Type B pancreatic cell (in vitro differentiated cells): ENCODE data around the gene ITGB7. TPM values are rescaled to one million over a fixed set of nuclear protein-coding genes. Genes with fewer than 3 reads are reported as not detected.

Experiments used
- DNase-seq: peaks from one replicate; pipeline ENCODE4 v3.0.0; 2021; ENCODE audit warnings: mixed read lengths; ENCODE audit not compliant: unreplicated experiment; ENCODE audit errors: extremely low spot score
- H3K27ac Mint-ChIP-seq: 2 replicates; pipeline ENCODE4 v1.8.0; 2021; ENCODE audit warnings: mild to moderate bottlenecking, mixed read lengths
- H3K27me3 Mint-ChIP-seq: 2 replicates; pipeline ENCODE4 v1.8.0; 2021; ENCODE audit warnings: mixed read lengths
- H3K36me3 Mint-ChIP-seq: 2 replicates; pipeline ENCODE4 v1.8.0; 2021; ENCODE audit warnings: mixed read lengths
- H3K4me1 Mint-ChIP-seq: one replicate; pipeline ENCODE4 v1.8.0; 2021; ENCODE audit warnings: mixed read lengths; ENCODE audit not compliant: unreplicated experiment
- H3K4me3 Mint-ChIP-seq: 2 replicates; pipeline ENCODE4 v1.8.0; 2021; ENCODE audit warnings: mild to moderate bottlenecking, mixed read lengths
- H3K9me3 Mint-ChIP-seq: 2 replicates; pipeline ENCODE4 v1.8.0; 2021; ENCODE audit warnings: mixed read lengths
- total RNA-seq: library from RNA; stranded (reverse); gene quantifications from 2 replicates; pipeline ENCODE4 v1.2.1, GENCODE V29; 2021; ENCODE audit warnings: low replicate concordance
- TF ChIP-seq, protein P1 (sequence below): fragments of 200-600 bp; sonication (generic); conservative IDR thresholded peaks from 2 replicates; pipeline ENCODE4 v1.5.0; 2021; ENCODE audit warnings: antibody characterized with exemption, mild to moderate bottlenecking

ITGB7 gene
- total RNA-seq, 1 donor from 2014 or later: 4.2 TPM

DNA sequence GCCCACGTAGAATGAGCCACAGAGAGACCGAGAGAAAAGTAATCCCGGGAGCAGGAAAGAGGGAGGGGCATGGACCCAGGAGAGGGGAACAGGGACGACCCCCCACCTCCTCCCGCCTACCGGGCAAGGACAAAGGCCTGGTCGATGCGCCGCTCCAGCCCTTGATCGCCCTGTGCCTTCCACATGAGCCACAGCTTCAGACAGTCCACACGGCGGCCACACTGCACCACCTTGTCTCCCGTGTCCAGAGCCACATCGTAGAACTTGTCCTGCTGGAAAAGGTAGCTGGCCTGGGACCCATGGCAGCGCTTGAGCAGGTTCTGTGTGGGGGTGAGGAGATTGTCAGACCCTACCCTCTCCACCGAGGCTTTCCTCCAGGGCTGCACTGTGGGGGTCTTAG, 47.1 kb downstream of the ITGB7 start:
- Mint-ChIP-seq H3K4me1 (peaks cover 6% of the 10 kb centered on the region), H3K9me3 (no peaks in the 10 kb centered on the region), H3K27me3 (no peaks in the 10 kb centered on the region), H3K36me3 (peaks cover 6% of the 10 kb centered on the region), H3K4me3 (no peak overlapping the region), H3K27ac (no peak overlapping the region)
- peak; percentile 65 for DNase-seq
- TF ChIP-seq, protein P1, sequence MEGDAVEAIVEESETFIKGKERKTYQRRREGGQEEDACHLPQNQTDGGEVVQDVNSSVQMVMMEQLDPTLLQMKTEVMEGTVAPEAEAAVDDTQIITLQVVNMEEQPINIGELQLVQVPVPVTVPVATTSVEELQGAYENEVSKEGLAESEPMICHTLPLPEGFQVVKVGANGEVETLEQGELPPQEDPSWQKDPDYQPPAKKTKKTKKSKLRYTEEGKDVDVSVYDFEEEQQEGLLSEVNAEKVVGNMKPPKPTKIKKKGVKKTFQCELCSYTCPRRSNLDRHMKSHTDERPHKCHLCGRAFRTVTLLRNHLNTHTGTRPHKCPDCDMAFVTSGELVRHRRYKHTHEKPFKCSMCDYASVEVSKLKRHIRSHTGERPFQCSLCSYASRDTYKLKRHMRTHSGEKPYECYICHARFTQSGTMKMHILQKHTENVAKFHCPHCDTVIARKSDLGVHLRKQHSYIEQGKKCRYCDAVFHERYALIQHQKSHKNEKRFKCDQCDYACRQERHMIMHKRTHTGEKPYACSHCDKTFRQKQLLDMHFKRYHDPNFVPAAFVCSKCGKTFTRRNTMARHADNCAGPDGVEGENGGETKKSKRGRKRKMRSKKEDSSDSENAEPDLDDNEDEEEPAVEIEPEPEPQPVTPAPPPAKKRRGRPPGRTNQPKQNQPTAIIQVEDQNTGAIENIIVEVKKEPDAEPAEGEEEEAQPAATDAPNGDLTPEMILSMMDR: no peak

DNA sequence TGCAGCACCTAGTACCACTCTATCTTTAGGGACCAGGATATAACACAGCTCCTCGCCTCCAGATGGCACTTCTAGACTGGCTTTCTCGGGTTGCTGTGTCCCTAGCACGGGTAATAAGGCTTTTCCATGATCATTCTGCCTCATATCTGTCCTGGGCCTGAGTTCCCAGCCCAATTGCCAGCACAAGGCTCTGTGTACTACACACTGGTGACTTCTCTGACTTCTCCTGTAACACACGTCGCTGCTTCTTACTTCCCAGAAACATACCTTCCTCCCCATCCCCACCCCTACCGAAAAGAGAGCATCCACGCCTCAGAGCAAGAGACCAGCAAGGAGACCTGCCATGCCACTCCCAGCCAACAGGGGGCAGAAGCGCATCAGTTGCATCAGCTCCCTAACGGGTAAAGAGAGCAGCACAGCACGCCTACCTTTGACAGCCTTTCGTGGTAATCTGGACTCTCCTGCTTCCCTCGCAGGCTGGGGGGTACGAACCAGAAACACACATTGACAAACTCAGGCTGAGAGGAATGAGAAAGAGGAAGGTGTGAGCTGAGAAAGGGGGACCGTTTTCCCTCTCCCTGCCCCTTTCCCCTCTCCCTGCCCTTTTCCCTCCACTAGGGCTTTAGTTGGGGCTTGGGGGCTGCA, 47.7 kb downstream of the ITGB7 start:
- Mint-ChIP-seq H3K4me3 (no peak overlapping the region), H3K27me3 (no peaks in the 10 kb centered on the region), H3K9me3 (no peaks in the 10 kb centered on the region), H3K27ac (no peak overlapping the region), H3K36me3 (peaks cover under 1% of the 10 kb centered on the region), H3K4me1 (peaks cover 6% of the 10 kb centered on the region)
- TF ChIP-seq, protein P1: peak; percentile 94
- peak; percentile 83 for DNase-seq

DNA sequence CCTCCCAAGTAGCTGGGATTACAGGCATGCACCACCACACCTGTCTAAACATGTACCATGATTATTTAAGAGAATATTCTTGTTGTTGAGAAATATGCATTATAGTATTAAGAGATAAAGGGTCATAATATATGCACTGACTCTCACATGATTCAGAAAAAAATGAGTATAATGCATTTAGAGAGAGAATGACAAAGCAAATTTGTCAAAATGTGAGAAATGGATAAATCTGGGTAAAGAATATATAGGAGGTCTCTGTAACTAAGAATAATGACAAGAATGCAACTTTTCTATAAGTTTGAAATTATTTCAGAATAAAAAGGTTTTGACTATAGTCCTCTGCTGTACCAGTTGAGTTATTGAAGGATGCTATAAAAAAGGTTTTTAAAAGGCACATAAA, 54.7 kb downstream of the ITGB7 start:
- DNase-seq: no peak
- no peaks in the 10 kb centered on the region for H3K27me3 Mint-ChIP-seq
- H3K4me1 Mint-ChIP-seq: no peaks in the 10 kb centered on the region
- no peaks in the 10 kb centered on the region for H3K36me3 Mint-ChIP-seq
- no peak overlapping the region for H3K27ac Mint-ChIP-seq
- H3K9me3 Mint-ChIP-seq: no peaks in the 10 kb centered on the region
- TF ChIP-seq, protein P1: no peak
- H3K4me3 Mint-ChIP-seq: no peak overlapping the region

DNA sequence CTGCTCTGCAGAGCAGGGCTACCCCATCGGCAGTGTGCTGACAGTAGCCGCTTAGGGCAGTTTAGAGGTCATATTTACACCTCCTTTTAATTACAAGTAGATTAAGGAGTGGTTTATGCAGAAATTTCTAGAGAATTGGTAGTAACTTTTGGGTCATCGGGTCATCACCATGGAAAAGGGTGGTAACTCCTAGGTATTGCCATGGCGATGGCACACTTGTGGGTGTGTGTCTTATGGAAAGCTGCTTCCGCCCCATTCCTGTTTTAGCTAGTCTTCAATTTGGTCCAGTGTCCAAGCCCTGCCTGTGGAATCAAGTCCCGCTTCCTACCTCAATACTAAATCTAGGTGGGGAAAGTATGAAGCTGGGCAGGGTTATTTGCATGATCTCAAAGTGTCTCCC, 56.0 kb downstream of the ITGB7 start:
- no peaks in the 10 kb centered on the region for H3K36me3 Mint-ChIP-seq
- no peak overlapping the region for H3K4me3 Mint-ChIP-seq
- no peaks in the 10 kb centered on the region for H3K9me3 Mint-ChIP-seq
- no peak overlapping the region for H3K27ac Mint-ChIP-seq
- TF ChIP-seq, protein P1: no peak
- H3K27me3 Mint-ChIP-seq: no peaks in the 10 kb centered on the region
- no peak for DNase-seq
- no peaks in the 10 kb centered on the region for H3K4me1 Mint-ChIP-seq

DNA sequence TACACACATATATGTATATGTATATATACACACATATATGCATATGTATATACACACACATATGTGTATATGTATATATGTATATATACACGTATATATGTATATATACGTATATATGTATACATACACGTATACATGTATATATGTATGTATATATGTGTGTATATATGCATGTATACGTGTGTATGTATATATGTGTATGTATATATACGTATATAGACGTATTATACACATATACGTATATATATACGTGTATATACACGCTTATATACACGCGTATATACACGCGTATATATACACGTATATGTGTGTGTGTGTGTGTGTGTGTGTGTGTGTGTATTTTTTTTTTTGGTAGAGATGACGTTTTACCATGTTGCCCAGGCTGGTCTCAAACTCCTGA, 59.4 kb downstream of the ITGB7 start:
- TF ChIP-seq, protein P1: no peak
- DNase-seq: no peak
- Mint-ChIP-seq H3K36me3 (no peaks in the 10 kb centered on the region), H3K27ac (no peak overlapping the region), H3K4me3 (no peak overlapping the region), H3K27me3 (no peaks in the 10 kb centered on the region), H3K9me3 (no peaks in the 10 kb centered on the region), H3K4me1 (no peaks in the 10 kb centered on the region)

DNA sequence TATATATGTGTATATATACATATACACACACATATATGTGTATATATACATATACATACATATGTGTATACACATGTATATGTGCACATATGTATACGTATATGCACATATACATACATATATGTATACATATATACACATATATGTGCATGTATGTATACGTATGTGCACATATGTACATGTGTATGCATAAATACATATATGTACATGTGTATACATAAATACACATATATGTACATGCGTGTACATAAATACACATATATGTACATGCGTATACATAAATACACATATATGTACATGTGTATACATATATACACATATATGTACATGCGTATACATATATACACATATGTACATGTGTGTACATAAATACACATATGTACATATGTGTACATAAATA, 59.9 kb downstream of the ITGB7 start:
- no peak overlapping the region for H3K4me3 Mint-ChIP-seq
- TF ChIP-seq, protein P1: no peak
- H3K27me3 Mint-ChIP-seq: no peaks in the 10 kb centered on the region
- H3K36me3 Mint-ChIP-seq: no peaks in the 10 kb centered on the region
- no peaks in the 10 kb centered on the region for H3K9me3 Mint-ChIP-seq
- H3K27ac Mint-ChIP-seq: no peak overlapping the region
- no peak for DNase-seq
- no peaks in the 10 kb centered on the region for H3K4me1 Mint-ChIP-seq
